Progenitor cell of endocrine pancreas (in vitro differentiated cells): ENCODE results near the gene G6PC2. TPM values are rescaled to one million over a fixed set of nuclear protein-coding genes. Genes with fewer than 3 reads are reported as not detected.
"Not testable (repeated sequence)": the region's sequence is repeated elsewhere in the genome, so short reads cannot be mapped to it uniquely, and the experiment has no call there.

Source experiments
- DNase-seq: peaks from one replicate; pipeline ENCODE4 v3.0.0; 2021; ENCODE audit warnings: low spot score; ENCODE audit not compliant: unreplicated experiment
- H3K27ac Mint-ChIP-seq: 2 replicates; pipeline ENCODE4 v1.8.0; 2021; ENCODE audit warnings: mild to moderate bottlenecking, moderate library complexity, mixed read lengths
- H3K27me3 Mint-ChIP-seq: 2 replicates; pipeline ENCODE4 v1.8.0; 2021; ENCODE audit warnings: mixed read lengths
- H3K36me3 Mint-ChIP-seq: 2 replicates; pipeline ENCODE4 v1.8.0; 2022; ENCODE audit warnings: mixed read lengths; ENCODE audit not compliant: insufficient read depth
- H3K4me1 Mint-ChIP-seq: 2 replicates; pipeline ENCODE4 v1.8.0; 2021; ENCODE audit warnings: low read depth, mixed read lengths
- H3K4me3 Mint-ChIP-seq: 2 replicates; pipeline ENCODE4 v1.8.0; 2021; ENCODE audit warnings: low read depth, mild to moderate bottlenecking, moderate library complexity, mixed read lengths
- H3K9me3 Mint-ChIP-seq: 2 replicates; pipeline ENCODE4 v1.8.0; 2021; ENCODE audit warnings: low read depth, mixed read lengths
- total RNA-seq: library from RNA; stranded (reverse); gene quantifications from 2 replicates; pipeline ENCODE4 v1.2.1, GENCODE V29; 2021
- TF ChIP-seq, protein P1 (sequence below): fragments of 200-600 bp; sonication (generic); IDR thresholded peaks from one replicate; pipeline ENCODE4 v1.5.0; 2021; ENCODE audit warnings: antibody characterized with exemption, mild to moderate bottlenecking; ENCODE audit not compliant: unreplicated experiment

The G6PC2 gene
- total RNA-seq, 1 donor from 2014 or later = not detected

DNA sequence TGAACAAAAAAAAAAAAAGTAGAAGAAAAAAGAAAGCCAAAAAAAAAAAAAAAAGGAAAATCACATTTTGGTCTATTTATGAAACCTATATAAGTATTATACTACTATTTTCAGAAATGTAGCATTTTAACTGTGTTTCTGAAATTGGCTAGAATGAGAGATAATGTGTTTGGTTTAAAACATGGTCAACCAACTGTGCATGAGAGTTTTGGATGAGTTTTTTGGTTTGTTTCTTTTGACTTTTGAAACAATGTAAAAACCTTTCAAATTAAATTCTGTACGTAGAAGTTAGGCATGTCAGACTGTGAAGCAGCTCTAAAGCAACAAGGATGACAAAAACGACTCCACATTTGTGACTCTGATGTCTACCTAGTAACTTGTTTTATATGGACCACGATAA lies 45.5 kb upstream of the G6PC2 start:
- peaks cover 7% of the 10 kb centered on the region for H3K9me3 Mint-ChIP-seq
- no peak overlapping the region for H3K4me3 Mint-ChIP-seq
- TF ChIP-seq, protein P1, sequence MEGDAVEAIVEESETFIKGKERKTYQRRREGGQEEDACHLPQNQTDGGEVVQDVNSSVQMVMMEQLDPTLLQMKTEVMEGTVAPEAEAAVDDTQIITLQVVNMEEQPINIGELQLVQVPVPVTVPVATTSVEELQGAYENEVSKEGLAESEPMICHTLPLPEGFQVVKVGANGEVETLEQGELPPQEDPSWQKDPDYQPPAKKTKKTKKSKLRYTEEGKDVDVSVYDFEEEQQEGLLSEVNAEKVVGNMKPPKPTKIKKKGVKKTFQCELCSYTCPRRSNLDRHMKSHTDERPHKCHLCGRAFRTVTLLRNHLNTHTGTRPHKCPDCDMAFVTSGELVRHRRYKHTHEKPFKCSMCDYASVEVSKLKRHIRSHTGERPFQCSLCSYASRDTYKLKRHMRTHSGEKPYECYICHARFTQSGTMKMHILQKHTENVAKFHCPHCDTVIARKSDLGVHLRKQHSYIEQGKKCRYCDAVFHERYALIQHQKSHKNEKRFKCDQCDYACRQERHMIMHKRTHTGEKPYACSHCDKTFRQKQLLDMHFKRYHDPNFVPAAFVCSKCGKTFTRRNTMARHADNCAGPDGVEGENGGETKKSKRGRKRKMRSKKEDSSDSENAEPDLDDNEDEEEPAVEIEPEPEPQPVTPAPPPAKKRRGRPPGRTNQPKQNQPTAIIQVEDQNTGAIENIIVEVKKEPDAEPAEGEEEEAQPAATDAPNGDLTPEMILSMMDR = no peak
- no peak overlapping the region for H3K27ac Mint-ChIP-seq
- peaks cover 4% of the 10 kb centered on the region for H3K36me3 Mint-ChIP-seq
- no peaks in the 10 kb centered on the region for H3K27me3 Mint-ChIP-seq
- peaks cover 15% of the 10 kb centered on the region for H3K4me1 Mint-ChIP-seq
- DNase-seq = no peak

DNA sequence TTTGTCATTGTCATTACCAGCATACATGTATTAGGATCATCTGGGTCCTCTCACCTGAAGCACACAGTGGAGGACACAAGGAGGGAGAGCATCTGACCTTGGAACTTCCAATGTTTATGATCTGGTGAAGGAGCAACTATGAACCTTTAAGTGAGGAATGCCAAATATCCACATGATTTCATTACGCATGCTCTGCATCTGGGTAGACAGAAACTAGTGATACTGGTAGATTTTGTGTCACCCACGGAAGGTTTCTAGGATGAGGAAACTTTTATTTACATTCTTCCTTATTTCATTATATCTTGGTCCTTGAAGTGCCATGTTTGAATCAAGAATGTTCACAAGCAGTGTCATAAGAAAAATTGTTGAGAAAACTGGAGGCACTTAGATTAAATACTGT lies 42.9 kb upstream of the G6PC2 start:
- H3K9me3 Mint-ChIP-seq = peaks cover 7% of the 10 kb centered on the region
- no peak for DNase-seq

DNA sequence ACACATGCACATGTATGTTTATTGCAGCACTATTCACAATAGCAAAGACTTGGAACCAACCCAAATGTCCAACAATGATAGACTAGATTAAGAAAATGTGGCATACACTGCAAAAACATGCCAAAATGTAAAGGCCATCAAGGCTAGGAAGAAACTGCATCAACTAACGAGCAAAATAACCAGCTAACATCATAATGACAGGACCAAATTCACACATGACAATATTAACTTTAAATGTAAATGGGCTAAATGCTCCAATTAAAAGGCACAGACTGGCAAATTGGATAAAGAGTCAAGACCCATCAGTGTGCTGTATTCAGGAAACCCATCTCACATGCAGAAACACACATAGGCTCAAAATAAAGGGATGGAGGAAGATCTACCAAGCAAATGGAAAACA lies 33.9 kb upstream of the G6PC2 start:
- DNase-seq, H3K4me1 Mint-ChIP-seq, H3K27me3 Mint-ChIP-seq, H3K27ac Mint-ChIP-seq, H3K4me3 Mint-ChIP-seq: not testable (repeated sequence)
- Mint-ChIP-seq H3K36me3 (peaks cover 38% of the 10 kb centered on the region), H3K9me3 (peaks cover 12% of the 10 kb centered on the region)

More for the DNA sequence above, 42.9 kb upstream of the G6PC2 start:
- Mint-ChIP-seq H3K4me3 (no peak overlapping the region), H3K4me1 (peaks cover 15% of the 10 kb centered on the region), H3K36me3 (peaks cover 6% of the 10 kb centered on the region), H3K27ac (no peak overlapping the region), H3K27me3 (no peaks in the 10 kb centered on the region)
- TF ChIP-seq, protein P1 = no peak

DNA sequence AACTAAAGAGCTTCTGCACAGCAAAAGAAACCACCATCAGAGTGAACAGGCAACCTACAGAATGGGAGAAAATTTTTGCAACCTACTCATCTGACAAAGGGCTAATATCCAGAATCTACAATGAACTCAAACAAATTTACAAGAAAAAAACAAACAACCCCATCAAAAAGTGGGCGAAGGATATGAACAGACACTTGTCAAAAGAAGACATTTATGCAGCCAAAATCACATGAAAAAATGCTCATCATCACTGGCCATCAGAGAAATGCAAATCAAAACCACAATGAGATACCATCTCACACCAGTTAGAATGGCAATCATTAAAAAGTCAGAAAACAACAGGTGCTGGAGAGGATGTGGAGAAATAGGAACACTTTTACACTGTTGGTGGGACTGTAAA lies 30.7 kb upstream of the G6PC2 start:
- not testable (repeated sequence) for H3K4me1 Mint-ChIP-seq, H3K27me3 Mint-ChIP-seq, DNase-seq, H3K4me3 Mint-ChIP-seq, H3K27ac Mint-ChIP-seq
- Mint-ChIP-seq H3K36me3 (peaks cover 24% of the 10 kb centered on the region), H3K9me3 (peaks cover 12% of the 10 kb centered on the region)

DNA sequence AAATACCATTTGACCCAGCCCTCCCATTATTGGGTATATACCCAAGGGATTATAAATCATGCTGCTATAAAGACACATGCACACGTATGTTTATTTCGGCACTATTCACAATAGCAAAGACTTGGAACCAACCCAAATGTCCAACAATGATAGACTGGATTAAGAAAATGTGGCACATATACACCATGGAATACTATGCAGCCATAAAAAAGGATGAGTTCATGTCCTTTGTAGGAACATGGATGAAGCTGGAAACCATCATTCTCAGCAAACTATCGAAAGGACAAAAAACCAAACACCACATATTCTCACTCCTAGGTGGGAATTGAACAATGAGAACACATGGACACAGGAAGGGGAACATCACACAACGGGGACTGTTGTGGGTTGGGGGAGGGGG lies 30.3 kb upstream of the G6PC2 start:
- DNase-seq, H3K27ac Mint-ChIP-seq, H3K4me3 Mint-ChIP-seq, H3K27me3 Mint-ChIP-seq, H3K4me1 Mint-ChIP-seq: not testable (repeated sequence)
- peaks cover 12% of the 10 kb centered on the region for H3K9me3 Mint-ChIP-seq
- H3K36me3 Mint-ChIP-seq = peaks cover 22% of the 10 kb centered on the region

DNA sequence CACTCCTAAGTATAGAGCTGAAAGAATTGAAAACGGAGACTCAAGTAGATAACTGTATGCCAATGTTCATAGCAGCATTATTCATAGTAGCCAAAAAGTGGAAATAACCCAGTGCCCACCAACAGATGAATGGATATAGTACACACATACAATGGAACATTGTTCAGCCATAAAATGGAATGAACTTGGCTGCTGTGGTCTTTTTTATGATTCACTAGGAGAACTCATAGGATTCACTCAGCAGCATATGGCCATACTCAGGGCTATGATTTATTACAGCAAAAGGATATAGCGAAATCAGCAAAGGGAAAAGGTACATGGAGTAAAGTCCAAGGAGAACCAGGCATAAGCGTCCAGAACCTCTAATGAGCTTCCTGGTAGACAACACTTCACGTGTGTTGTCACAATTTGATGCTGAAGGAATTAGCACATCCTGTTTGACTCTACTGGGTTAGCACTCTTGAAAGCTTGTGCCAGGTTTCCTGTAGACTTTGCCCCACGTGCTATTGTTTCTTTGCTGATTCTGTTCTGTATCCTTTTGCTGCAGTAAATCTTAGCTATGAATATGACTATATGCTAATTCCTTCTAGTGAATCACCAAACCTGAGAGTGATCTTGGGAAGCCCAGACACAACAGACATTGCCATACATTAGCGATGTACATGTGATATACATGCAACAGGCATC lies 26.6 kb upstream of the G6PC2 start:
- peaks cover 10% of the 10 kb centered on the region for H3K36me3 Mint-ChIP-seq
- no peaks in the 10 kb centered on the region for H3K27me3 Mint-ChIP-seq
- DNase-seq = no peak
- H3K4me1 Mint-ChIP-seq = no peaks in the 10 kb centered on the region
- H3K27ac Mint-ChIP-seq = no peak overlapping the region
- TF ChIP-seq, protein P1 = no peak
- H3K4me3 Mint-ChIP-seq = no peak overlapping the region
- H3K9me3 Mint-ChIP-seq = peaks cover 2% of the 10 kb centered on the region

DNA sequence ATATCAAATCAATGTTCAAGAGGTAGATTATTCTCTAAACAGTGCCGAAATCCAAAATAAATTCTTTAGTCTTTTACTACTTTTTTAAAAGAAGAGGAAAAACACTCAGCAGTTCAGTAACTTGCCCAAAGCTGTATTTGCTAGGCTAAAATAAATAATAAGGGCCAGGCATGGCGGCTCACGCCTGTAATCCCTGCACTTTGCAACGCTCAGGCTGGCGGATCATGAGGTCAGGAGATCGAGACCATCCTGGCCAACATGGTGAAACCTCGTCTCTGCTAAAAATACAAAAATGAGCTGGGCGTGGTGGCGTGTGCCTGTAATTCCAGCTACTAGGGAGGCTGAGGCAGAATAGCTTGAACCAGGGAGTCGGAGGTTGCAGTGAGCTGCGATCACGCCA lies 18.9 kb upstream of the G6PC2 start:
- not testable (repeated sequence) for H3K36me3 Mint-ChIP-seq, DNase-seq, H3K27me3 Mint-ChIP-seq, H3K4me3 Mint-ChIP-seq, H3K9me3 Mint-ChIP-seq, H3K27ac Mint-ChIP-seq
- H3K4me1 Mint-ChIP-seq = peaks cover 11% of the 10 kb centered on the region
